ENCODE results near the gene GCSAM.
A peak's percentile ranks its signal among the peaks of the same experiment; 100 is the strongest.

GCSAM gene

GRCh38 chr3:112104774-112105173 is 28.3 kb downstream of the GCSAM start:
- DNase-seq (ENCODE audit: low read depth in 2 of 2): no peak

DNA sequence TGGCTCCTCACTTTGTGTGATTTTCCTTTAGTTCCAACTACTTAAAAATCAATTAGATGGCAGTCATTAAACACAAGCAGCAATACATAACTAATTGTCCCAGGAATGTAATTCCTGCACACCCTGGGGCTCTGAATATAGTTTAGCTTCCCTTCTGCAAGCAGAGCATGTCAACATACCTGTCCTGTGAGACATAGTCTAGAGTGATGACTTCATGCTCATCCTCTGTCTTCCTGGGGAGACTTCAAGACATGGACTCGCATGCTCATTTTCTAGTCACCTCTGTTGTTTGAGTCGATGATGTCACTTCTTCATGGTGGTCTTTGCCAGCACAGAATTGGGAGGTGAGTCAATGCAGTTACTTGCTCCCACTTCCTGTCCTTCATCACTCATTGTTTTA is 31.1 kb downstream of the GCSAM start:
- no peak for DNase-seq (ENCODE audit: low read depth in 2 of 2)

GRCh38 chr3:112097378-112097777 is 35.7 kb downstream of the GCSAM start:
- peak in 1 of 2 donors; percentile 14 for DNase-seq (ENCODE audit: low read depth in 2 of 2)

- DNase-seq (ENCODE audit: low read depth in 2 of 2): no peak
Observed at GRCh38 chr3:112096176-112096575, 36.9 kb downstream of the GCSAM start.

DNA sequence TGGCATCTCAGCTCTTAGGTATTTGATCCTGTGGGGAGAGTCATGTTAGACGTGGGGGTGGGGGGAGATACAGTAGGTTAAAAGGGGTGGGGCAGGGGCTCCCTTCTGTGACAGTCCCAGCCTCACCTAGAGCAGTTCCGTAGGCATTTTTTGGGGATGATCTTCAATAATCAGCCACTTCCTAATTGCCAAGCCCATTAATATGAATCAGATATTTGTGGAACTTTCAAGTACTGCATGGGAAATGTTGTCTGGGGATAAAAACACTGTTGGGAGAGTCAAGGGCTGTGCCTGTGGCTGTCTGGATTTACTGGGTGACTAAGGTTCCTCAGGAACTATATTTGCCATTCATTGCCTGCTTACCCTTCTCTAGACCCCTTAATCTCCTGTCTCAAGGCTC is 37.3 kb downstream of the GCSAM start:
- no peak for DNase-seq (ENCODE audit: low read depth in 2 of 2)

GRCh38 chr3:112093180-112093522 is 39.9 kb downstream of the GCSAM start:
- DNase-seq (ENCODE audit: low read depth in 2 of 2): no peak

DNA sequence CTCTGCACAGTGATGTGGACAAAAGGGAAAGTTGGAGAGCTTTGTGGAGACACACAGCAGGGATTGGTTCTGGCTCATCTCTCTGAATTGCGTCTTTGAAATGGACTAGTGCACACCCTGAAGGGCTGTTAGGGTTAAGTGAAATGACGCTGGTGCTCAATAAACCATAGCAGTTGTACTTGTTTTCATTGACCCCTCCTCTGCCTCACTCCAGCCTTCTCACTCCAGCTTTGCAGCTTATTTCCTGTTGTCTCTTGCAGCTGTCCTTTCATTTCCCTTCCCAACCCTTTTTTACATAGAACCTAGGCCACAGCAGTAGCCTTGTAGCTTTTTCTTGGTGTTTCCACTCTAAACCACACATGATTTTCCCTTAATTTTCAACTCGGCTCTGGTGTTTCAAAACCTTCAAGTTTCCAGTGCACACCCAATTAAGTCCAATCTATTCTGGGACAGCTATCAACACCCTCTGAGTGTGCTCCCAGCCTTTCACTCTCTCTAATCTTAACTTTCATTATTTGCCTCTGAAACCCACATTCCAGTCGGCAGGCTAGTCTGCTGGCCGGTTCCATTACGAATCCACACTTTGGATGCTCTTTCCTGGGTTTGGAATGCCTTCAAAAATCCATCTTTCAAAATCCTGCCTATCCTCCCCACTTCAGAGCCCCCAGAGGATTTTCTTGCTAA is 40.4 kb downstream of the GCSAM start:
- DNase-seq (ENCODE audit: low read depth in 2 of 2): no peak

- DNase-seq (ENCODE audit: low read depth in 2 of 2): no peak
Observed at GRCh38 chr3:112090887-112091586, 42.0 kb downstream of the GCSAM start.

DNA sequence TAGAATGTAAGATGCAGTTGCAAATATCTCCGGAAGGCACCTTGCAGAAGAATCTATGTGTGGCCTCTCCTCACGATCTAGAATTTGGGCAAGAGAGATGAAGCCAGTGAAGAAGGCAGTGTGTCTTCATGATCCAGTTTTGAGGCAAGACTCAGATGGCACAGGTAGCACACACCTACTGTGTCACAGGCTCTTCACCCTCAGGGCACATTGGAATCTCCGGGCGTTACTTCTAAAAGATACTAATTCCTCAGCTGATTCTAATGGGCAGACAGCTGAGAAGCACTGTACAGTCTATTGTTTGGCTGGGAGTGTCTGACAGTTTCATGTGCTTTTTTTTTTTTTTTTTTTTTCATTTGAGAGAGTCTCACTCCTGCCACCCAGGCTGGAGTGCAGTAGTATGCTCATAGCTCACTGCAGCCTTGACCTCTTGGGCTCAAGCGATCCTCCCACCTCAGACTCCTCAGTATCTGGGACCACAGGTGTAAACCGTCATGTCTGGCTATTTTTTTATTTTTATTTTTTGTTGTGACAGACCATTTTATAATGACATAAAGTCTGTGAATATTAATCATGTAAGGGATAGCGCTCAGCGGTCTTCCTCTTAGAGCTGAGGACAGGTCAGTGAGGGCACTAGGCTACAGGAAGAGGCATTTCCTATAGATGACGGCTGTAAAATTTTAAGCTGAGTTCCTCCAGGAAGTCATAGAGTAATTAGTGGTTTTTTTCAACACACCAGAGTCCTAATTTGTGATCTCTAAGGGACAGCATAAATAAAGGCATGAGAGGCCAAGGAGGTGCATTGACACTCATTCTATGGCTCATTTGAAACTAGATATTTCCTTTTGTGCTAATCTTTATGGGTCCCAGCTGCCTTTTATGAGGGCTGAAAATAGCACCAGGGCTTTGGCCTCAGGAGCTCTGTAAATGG is 42.8 kb downstream of the GCSAM start:
- no peak for DNase-seq (ENCODE audit: low read depth in 2 of 2)

DNA sequence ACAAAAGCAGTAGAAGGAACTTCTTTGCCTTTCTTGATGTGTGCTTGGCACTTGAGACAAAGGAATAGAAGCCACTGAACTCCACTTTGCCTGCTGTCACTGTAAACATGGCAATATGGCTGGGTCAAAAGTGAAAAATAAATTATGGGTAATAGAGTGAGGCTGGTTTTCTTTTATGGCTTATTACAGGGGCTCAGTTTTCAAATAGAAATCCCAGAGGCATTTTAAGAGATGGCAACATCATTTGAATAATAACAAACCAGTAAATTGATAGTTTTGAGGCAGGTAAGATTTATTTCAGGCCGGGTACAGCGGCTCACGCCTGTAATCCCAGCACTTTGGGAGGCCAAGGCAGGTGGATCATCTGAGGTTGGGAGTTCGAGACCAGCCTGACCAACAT is 44.1 kb downstream of the GCSAM start:
- DNase-seq (ENCODE audit: low read depth in 2 of 2): no peak

DNA sequence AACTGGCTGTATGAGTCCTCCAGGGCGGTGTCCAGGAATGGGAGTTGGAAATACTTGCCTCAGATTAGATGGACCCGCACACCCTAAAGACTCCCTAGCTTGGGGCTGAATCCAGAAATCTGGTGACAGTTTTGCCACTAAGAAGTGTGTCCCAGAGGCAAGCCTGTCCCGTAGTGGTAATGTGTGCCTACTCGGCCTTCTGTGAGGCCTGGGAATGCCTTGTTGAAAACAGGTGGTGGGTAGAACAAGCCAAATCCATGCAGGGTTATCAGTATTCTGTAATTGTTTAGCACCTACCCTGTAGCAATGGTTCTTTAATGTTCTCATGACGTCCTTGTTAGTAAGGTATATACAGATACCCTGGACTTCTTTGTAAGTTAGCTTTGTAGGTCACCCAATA is 45.3 kb downstream of the GCSAM start:
- DNase-seq (ENCODE audit: low read depth in 2 of 2): no peak

GRCh38 chr3:112086875-112087524 is 46.0 kb downstream of the GCSAM start:
- no peak for DNase-seq (ENCODE audit: low read depth in 2 of 2)

GRCh38 chr3:112086076-112086854 is 46.8 kb downstream of the GCSAM start, which contains the start of gene C3orf52:
Gene C3orf52, plus strand, starts transcription at chr3:112086389. Its CDS starts 19 bp downstream, at chr3:112086408.
- peak; percentile 19 to 51 for DNase-seq (ENCODE audit: low read depth in 2 of 2)

DNA sequence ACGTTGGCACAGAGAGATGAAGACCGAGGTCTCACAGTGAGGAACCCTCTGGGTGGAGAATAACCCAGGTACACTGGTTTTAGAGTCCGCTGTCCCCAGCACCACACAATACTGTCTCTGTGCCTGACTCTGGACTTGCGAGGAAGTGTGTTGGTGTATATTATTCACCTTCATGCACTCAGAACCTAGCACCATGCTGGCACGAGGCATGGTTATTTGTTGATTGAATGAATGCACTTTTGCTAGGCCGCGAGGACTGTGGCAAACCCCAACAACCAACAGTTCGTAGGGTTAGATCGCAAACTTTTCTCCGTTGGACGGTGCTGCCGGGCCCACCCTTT is 47.3 kb downstream of the GCSAM start:
- no peak for DNase-seq (ENCODE audit: low read depth in 2 of 2)

- no peak for DNase-seq (ENCODE audit: low read depth in 2 of 2)
Observed at GRCh38 chr3:112084980-112085705, 47.9 kb downstream of the GCSAM start.

DNA sequence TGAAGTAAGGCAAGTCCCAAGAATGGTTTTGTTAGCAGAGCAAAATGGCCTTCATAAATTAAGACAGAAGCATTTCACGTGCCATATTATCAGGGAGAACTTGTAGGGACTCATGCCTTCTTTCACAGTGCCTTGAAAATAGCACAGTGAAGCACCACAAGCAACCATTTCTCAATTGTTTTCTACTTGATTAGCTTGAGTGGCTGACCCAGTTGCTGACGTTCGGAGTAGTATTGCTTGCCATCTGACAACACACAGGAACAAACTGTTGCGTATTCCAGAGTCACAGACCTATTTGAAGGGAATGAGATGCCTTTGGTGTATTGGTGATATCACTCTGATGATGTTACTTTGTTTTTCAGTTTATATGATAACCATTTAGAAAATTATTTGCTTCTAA is 49.8 kb downstream of the GCSAM start:
- DNase-seq (ENCODE audit: low read depth in 2 of 2): no peak

DNA sequence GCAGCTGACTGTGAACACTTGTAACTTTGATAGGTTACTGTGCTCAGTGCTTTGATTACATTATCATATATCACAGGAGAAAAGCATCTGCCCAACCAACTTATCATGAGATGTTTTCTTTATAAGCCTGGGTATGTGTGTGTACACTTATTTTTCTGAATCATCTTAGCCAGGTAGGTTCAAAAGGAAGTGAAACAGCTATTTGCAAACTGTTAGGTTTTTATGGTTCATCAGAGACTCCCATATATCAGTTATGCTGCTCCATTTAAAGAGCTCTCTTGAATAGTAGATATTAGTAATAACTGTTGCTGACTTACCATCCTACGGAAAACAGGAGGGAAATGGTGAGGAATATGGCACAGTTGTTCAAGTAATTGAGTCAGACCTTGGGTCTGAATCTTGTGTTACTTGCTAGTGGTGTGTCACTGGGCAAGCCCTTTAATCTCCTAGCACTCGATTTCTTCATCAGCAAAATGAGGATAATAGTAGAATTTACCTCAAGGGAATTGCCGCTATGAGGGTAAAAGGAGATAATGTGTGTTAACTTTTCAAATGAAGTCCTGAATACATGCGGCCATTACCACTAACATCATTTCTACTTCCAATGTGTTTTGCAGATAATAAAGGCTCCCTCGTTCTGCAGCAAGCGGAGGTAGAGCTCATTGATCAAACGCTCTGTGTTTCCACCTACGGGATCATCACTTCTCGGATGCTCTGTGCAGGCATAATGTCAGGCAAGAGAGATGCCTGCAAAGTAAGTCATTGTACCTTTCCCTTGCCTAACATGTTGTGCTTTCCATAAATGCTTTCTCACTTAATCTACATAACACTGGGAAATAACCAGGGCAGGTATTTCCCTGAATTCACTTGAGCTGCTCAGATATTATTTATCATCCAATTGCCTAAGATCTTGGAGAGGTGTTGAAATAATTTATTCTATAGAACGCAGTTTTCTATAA is 54.6 kb downstream of the GCSAM start:
- no peak for DNase-seq (ENCODE audit: low read depth in 2 of 2)

- DNase-seq (ENCODE audit: low read depth in 2 of 2): peak in 1 of 2 donors; percentile 19
Observed at GRCh38 chr3:112074616-112075497, 58.2 kb downstream of the GCSAM start.
